Esophagus squamous epithelium (tissue), 5 donors: ENCODE results near the gene GPC3. TPM values are rescaled to one million over a fixed set of nuclear protein-coding genes. Genes with fewer than 3 reads are reported as not detected.

ENCODE experiments used
- DNase-seq: peaks from one replicate; lab custom pipeline; 2025; lab: John Stamatoyannopoulos, UW
- H3K27ac ChIP-seq, 4 donors: fragments of 200-600 bp; sonication (generic); one replicate each; pipeline ENCODE4 v1.5.1; 2016 to 2019; ENCODE audit warnings: mild to moderate bottlenecking in 1 of 4
- H3K27me3 ChIP-seq, 4 donors: fragments of 200-600 bp; sonication (generic); 1 replicate in 3 of 4; 2 replicates in 1 of 4; pipeline versions ENCODE4 v1.5.1 to v1.6.0; 2017 to 2021; ENCODE audit warnings: antibody characterized with exemption in 1 of 4
- H3K36me3 ChIP-seq, 3 donors: fragments of 200-600 bp; sonication (generic); one replicate each; pipeline ENCODE4 v1.5.1; 2016 to 2019
- H3K4me1 ChIP-seq, 3 donors: fragments of 200-600 bp; sonication (generic); one replicate each; pipeline ENCODE4 v1.5.1; 2017 to 2019
- H3K4me3 ChIP-seq, 4 donors: fragments of 200-600 bp; sonication (generic); 1 replicate in 3 of 4; 2 replicates in 1 of 4; pipeline ENCODE4 v1.5.1; 2016 to 2019; ENCODE audit warnings: mild to moderate bottlenecking in 2 of 4, moderate library complexity in 1 of 4
- H3K9me3 ChIP-seq, 3 donors: fragments of 200-600 bp; sonication (generic); one replicate each; pipeline ENCODE4 v1.5.1; 2016 to 2019
- POLR2A ChIP-seq, 4 donors: fragments of 450-650 bp; IDR thresholded peaks; one replicate each; pipeline ENCODE4 v1.6.1; 2017; ENCODE audit warnings: antibody characterized with exemption in 4 of 4, mild to moderate bottlenecking in 4 of 4, moderate library complexity in 3 of 4
- WGBS, 2 donors: methylation state at CpG; one replicate each; pipeline ENCODE4 v1.1.5; 2018; 5-methylcytosine and 5-hydroxymethylcytosine counted together
- intact Hi-C: fragments of 100-400 bp; cut with DNase I; formaldehyde crosslinking; loops from one replicate; pipeline ENCODE4 v1.15.0; 2022
- total RNA-seq, 4 donors: library from RNA; depleted of rRNA; stranded (reverse); fragments of >200 nt; gene quantifications; one replicate each; pipeline ENCODE4 v1.1.0, GENCODE V29; 2016
- TF ChIP-seq, protein P1 (sequence below), 6 experiments: fragments of 450-650 bp in 4 of 6; fragments of 200-600 bp in 2 of 6; sonication (generic) in 2 of 6; IDR thresholded peaks; one replicate each; pipeline ENCODE4 v1.5.1; 2016 to 2019; ENCODE audit warnings: antibody characterized with exemption in 6 of 6, mild to moderate bottlenecking in 4 of 6, moderate library complexity in 4 of 6
- donor health status: DM: yes; HTN: yes; CAD: no.

GPC3 gene
- total RNA-seq, 4 donors from 2014 or later: 0.44 to 2.8 (median 1.7) TPM; not detected in 1

DNA sequence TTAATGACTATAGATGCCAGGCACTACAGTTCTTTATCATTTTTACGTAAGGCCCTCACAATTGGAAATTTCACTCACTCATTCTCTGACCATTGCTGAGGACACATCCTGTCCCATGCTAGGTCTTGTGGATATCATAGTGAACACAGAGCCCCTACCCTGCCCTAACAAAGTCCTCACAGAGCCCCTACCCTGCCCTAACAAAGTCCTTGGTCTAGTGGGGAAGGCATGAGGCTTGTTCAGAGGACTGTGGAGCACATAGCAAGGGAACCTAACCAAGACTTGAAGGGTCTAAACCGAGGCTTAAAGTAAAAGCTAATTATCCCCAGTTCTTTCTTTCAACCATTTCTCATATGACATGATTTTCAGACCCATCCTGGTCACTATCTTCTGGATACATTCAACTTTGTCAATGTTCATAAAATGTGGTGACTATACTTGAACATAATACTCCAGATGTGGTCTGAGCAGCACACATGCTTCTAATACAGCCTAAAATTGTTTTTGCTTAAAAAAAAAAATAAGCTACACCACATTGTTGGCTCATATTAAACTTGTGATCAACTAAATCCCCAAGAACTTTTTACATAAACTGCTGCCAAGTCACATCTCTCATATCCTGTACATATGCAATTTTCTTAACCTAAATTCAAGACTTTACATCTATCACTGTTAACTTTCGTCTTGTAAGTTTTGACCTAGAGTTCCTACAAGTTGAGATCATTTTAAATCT lies 77.0 kb downstream of the GPC3 start:
- TF ChIP-seq POLR2A (IDR thresholded peaks at IDR 0.05): no peak
- TF ChIP-seq, protein P1, sequence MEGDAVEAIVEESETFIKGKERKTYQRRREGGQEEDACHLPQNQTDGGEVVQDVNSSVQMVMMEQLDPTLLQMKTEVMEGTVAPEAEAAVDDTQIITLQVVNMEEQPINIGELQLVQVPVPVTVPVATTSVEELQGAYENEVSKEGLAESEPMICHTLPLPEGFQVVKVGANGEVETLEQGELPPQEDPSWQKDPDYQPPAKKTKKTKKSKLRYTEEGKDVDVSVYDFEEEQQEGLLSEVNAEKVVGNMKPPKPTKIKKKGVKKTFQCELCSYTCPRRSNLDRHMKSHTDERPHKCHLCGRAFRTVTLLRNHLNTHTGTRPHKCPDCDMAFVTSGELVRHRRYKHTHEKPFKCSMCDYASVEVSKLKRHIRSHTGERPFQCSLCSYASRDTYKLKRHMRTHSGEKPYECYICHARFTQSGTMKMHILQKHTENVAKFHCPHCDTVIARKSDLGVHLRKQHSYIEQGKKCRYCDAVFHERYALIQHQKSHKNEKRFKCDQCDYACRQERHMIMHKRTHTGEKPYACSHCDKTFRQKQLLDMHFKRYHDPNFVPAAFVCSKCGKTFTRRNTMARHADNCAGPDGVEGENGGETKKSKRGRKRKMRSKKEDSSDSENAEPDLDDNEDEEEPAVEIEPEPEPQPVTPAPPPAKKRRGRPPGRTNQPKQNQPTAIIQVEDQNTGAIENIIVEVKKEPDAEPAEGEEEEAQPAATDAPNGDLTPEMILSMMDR (IDR thresholded peaks at IDR 0.05): no peak
- Histone ChIP-seq H3K4me1 (no peaks in the 10 kb centered on the region), H3K36me3 (no peaks in the 10 kb centered on the region), H3K9me3 (no peaks in the 10 kb centered on the region), H3K27me3 (no peaks in the 10 kb centered on the region), H3K27ac (no peak overlapping the region), H3K4me3 (no peak overlapping the region)
- DNase-seq: no peak
- intact Hi-C loops: no loop called here
- 35 to 55% methylated on average over 3 of the region's 3 CpGs for WGBS, 2 donors

DNA sequence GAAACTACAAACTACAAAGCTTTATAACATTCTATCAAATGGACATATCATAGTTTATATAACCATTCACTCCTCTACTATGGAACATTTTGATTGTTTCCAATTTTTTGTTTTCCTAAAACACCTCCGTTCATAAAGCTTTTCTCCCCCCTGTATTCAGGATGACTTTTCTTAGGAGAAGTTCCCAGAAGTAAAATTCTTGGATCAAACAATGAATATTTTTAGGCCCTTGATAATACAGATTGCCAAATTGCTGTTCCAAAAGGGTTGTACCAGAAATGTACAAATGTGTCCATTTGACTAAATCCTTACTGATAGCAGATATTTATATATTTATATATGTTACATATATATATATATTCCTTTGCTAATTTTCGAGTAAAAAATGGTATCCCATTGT lies 77.8 kb downstream of the GPC3 start:
- DNase-seq: no peak
- Histone ChIP-seq H3K4me3 (no peak overlapping the region), H3K4me1 (no peaks in the 10 kb centered on the region), H3K9me3 (no peaks in the 10 kb centered on the region), H3K27me3 (no peaks in the 10 kb centered on the region), H3K27ac (no peak overlapping the region), H3K36me3 (no peaks in the 10 kb centered on the region)
- intact Hi-C loops: no loop called here
- WGBS, 2 donors: 31 to 43% methylated on average over 2 of the region's 2 CpGs
- TF ChIP-seq, protein P1 (IDR thresholded peaks at IDR 0.05): no peak
- no peak for TF ChIP-seq POLR2A (IDR thresholded peaks at IDR 0.05)

DNA sequence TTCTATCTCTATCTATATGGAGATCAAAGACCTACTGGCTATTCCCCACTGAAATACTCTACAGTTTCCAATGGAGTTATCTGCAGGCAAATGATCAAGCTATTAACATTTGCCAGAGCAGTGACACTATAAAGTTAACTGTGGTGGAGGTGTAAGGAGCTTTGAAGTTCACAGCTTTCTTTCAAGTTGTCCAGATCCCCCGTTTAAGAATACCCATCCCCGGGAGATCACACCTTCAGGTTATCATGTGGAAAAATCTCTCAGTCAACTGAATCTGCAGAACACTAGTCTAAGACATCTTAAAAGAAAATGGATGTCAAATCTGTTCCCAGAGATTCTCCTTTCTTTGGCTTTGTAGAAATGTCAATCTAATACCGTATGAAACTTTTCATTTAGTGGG lies 80.1 kb downstream of the GPC3 start:
- intact Hi-C loops: no loop called here
- no peak overlapping the region for H3K4me3 ChIP-seq
- no peaks in the 10 kb centered on the region for H3K27me3 ChIP-seq
- H3K27ac ChIP-seq: no peak overlapping the region
- no peak for TF ChIP-seq POLR2A (IDR thresholded peaks at IDR 0.05)
- TF ChIP-seq, protein P1 (IDR thresholded peaks at IDR 0.05): no peak
- WGBS, 2 donors: 70 to 82% methylated on average over 3 of the region's 3 CpGs
- no peak for DNase-seq
- no peaks in the 10 kb centered on the region for H3K9me3 ChIP-seq
- H3K4me1 ChIP-seq: no peaks in the 10 kb centered on the region
- no peaks in the 10 kb centered on the region for H3K36me3 ChIP-seq

DNA sequence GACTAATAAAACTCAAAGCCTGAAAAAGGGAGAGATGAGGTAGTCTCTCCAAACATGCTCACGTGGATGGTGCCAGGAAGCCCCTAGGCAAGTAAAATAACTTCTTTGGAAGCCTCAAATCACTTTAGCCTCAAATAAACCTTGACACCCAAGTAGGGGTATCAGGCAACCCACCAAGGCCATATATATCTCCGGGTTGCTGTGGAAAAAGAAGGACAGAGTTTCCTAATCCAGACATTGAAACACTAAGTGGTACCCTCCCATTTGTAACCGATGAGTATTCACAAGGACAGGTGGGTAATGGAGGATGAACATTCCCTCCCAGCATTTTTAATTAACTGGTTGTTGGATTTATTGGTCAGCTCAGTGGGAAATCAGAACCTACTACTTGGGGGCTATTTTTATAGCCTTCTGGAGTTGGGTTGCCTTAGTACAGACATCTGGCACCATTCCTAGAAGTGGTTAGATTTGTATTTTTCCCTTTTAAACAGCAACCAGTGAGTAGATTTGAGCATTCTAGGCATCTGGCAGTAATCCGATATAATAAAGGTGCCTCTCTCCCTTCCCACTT lies 87.7 kb downstream of the GPC3 start:
- H3K9me3 ChIP-seq: no peaks in the 10 kb centered on the region
- H3K27ac ChIP-seq: no peak overlapping the region
- DNase-seq: no peak
- TF ChIP-seq, protein P1 (IDR thresholded peaks at IDR 0.05): no peak
- TF ChIP-seq POLR2A (IDR thresholded peaks at IDR 0.05): no peak
- H3K4me3 ChIP-seq: no peak overlapping the region
- no peaks in the 10 kb centered on the region for H3K36me3 ChIP-seq
- WGBS, 2 donors: 62 to 85% methylated on average over 3 to 4 of the region's 4 CpGs
- intact Hi-C loops: no loop called here
- H3K27me3 ChIP-seq: no peaks in the 10 kb centered on the region
- no peaks in the 10 kb centered on the region for H3K4me1 ChIP-seq

DNA sequence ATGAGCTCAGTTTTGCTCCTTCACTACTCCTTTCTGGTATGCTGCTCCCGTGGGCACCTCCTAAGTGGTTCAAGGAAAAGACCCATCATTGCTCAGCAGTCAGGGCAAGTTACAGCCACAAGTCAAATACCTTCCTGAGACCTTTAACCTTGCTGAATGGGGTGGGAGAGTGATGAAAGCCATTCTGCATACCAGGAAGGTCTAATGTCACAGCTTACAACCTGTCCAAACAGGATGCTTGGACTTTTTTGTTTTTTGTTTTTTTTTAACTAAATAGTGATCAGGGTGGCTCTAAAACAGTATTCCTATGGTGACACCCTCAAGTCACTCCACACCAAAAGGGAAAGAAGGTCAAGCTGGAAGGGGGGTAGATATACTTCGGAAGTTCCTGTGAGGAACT lies 93.1 kb downstream of the GPC3 start:
- H3K36me3 ChIP-seq: no peaks in the 10 kb centered on the region
- H3K4me3 ChIP-seq: no peak overlapping the region
- intact Hi-C loops: no loop called here
- no peaks in the 10 kb centered on the region for H3K9me3 ChIP-seq
- H3K27me3 ChIP-seq: no peaks in the 10 kb centered on the region
- no peaks in the 10 kb centered on the region for H3K4me1 ChIP-seq
- 52 to 56% methylated on average over 2 of the region's 2 CpGs for WGBS, 2 donors
- no peak overlapping the region for H3K27ac ChIP-seq
- no peak for TF ChIP-seq POLR2A (IDR thresholded peaks at IDR 0.05)
- TF ChIP-seq, protein P1 (IDR thresholded peaks at IDR 0.05): no peak
- no peak for DNase-seq
